ENCODE data around the gene ZXDC. TPM values are rescaled to one million over a fixed set of nuclear protein-coding genes. Genes with fewer than 3 reads are reported as not detected.

ZXDC gene
- total RNA-seq, 1 donor from 2014 or later: 26.6 TPM

- DNase-seq (ENCODE audit: low spot score): no peak
- Mint-ChIP-seq H3K4me3 (ENCODE audit: unreplicated experiment) (no peak overlapping the region), H3K27me3 (ENCODE audit: low read depth) (peaks cover 30% of the 10 kb centered on the region), H3K9me3 (ENCODE audit: low read depth) (no peaks in the 10 kb centered on the region), H3K4me1 (ENCODE audit: low read depth) (no peaks in the 10 kb centered on the region), H3K36me3 (ENCODE audit: low read depth) (peaks cover 4% of the 10 kb centered on the region), H3K27ac (ENCODE audit: unreplicated experiment) (no peak overlapping the region)
- TF ChIP-seq, protein P1, sequence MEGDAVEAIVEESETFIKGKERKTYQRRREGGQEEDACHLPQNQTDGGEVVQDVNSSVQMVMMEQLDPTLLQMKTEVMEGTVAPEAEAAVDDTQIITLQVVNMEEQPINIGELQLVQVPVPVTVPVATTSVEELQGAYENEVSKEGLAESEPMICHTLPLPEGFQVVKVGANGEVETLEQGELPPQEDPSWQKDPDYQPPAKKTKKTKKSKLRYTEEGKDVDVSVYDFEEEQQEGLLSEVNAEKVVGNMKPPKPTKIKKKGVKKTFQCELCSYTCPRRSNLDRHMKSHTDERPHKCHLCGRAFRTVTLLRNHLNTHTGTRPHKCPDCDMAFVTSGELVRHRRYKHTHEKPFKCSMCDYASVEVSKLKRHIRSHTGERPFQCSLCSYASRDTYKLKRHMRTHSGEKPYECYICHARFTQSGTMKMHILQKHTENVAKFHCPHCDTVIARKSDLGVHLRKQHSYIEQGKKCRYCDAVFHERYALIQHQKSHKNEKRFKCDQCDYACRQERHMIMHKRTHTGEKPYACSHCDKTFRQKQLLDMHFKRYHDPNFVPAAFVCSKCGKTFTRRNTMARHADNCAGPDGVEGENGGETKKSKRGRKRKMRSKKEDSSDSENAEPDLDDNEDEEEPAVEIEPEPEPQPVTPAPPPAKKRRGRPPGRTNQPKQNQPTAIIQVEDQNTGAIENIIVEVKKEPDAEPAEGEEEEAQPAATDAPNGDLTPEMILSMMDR (IDR thresholded peaks at IDR 0.05): no peak
These were observed 80.7 kb downstream of the ZXDC start for GRCh38 chr3:126394977-126395321.

GRCh38 chr3:126394179-126394976, 81.3 kb downstream of the ZXDC start, which contains the start of gene CFAP100:
CFAP100 (plus strand) TSS chr3:126394909; CDS start chr3:126396001, 1,092 bp downstream.
- Mint-ChIP-seq H3K4me1 (ENCODE audit: low read depth) (peaks cover 3% of the 10 kb centered on the region), H3K9me3 (ENCODE audit: low read depth) (no peaks in the 10 kb centered on the region), H3K4me3 (ENCODE audit: unreplicated experiment) (no peak within 1 kb of the TSS), H3K36me3 (ENCODE audit: low read depth) (peaks cover 4% of the 10 kb centered on the region), H3K27ac (ENCODE audit: unreplicated experiment) (no peak within 1 kb of the TSS), H3K27me3 (ENCODE audit: low read depth) (peaks cover 30% of the 10 kb centered on the region)
- DNase-seq (ENCODE audit: low spot score): peak; percentile 79
- TF ChIP-seq, protein P1 (IDR thresholded peaks at IDR 0.05): no peak

DNA sequence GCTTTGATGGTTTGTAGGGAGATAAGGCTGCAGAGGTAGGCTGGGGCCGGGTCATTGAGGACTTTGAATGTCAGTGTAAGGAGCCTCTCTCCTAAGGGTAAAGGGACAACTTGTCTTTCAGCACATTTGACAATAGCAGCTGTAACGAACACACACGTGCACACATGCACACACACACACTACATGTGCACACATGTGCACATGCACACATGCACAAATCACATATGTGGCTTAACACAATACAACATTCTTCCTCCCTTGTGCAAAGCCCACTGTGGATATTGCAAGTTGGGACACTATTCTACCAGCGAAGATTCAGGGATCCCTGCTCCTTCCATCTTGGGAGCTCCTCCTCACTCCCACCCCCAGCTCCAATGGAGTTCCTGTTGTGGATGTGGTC, 82.1 kb downstream of the ZXDC start:
- Mint-ChIP-seq H3K4me1 (ENCODE audit: low read depth) (peaks cover 3% of the 10 kb centered on the region), H3K4me3 (ENCODE audit: unreplicated experiment) (no peak overlapping the region), H3K9me3 (ENCODE audit: low read depth) (no peaks in the 10 kb centered on the region), H3K27ac (ENCODE audit: unreplicated experiment) (no peak overlapping the region), H3K27me3 (ENCODE audit: low read depth) (peaks cover 27% of the 10 kb centered on the region), H3K36me3 (ENCODE audit: low read depth) (no peaks in the 10 kb centered on the region)
- TF ChIP-seq, protein P1 (IDR thresholded peaks at IDR 0.05): no peak
- DNase-seq (ENCODE audit: low spot score): no peak

DNA sequence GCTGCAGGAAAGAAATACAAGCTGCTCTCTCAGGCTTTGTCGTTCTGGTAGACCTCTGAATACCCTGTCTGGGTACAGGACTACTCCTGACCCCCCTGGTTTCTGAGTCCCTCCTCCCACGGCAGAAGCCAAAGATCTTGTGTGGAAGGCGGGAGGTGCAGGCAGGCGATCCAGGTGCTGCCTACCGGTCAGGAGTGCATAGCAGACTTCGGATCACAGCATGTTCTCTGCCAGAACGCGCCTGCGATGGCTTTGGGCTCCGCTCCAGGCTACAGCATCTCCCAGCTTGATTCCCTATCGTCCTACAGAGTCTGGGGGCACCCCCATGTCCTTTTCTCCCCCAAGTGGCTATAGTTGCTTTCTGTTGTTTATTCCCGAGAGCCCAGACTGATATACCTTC, 83.4 kb downstream of the ZXDC start:
- Mint-ChIP-seq H3K27me3 (ENCODE audit: low read depth) (peaks cover 27% of the 10 kb centered on the region), H3K4me3 (ENCODE audit: unreplicated experiment) (no peak overlapping the region), H3K4me1 (ENCODE audit: low read depth) (peaks cover 3% of the 10 kb centered on the region), H3K9me3 (ENCODE audit: low read depth) (no peaks in the 10 kb centered on the region), H3K27ac (ENCODE audit: unreplicated experiment) (no peak overlapping the region), H3K36me3 (ENCODE audit: low read depth) (no peaks in the 10 kb centered on the region)
- no peak for DNase-seq (ENCODE audit: low spot score)
- TF ChIP-seq, protein P1 (IDR thresholded peaks at IDR 0.05): no peak

DNA sequence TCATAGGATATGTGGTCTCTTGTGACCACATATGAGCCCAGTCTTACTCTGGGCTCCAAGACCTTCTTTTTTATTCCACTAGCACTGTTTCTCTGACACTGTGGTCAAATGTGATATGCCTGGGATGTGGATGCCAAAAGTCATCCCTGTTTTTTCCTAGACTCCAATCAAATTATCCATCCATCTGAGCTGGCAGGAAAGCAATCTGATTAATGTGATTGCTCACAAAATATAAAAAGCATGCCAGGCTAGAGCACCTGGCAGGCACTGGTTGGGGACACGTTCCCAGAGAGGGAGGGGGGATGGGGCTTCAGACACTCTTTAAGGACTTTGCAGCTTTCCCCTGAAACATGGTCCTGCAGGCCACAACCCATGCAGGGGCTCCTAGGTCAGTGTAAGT, 84.1 kb downstream of the ZXDC start:
- peaks cover 27% of the 10 kb centered on the region for H3K27me3 Mint-ChIP-seq (ENCODE audit: low read depth)
- no peaks in the 10 kb centered on the region for H3K36me3 Mint-ChIP-seq (ENCODE audit: low read depth)
- H3K4me1 Mint-ChIP-seq (ENCODE audit: low read depth): peaks cover 3% of the 10 kb centered on the region
- no peaks in the 10 kb centered on the region for H3K9me3 Mint-ChIP-seq (ENCODE audit: low read depth)
- TF ChIP-seq, protein P1 (IDR thresholded peaks at IDR 0.05): no peak
- no peak overlapping the region for H3K4me3 Mint-ChIP-seq (ENCODE audit: unreplicated experiment)
- no peak for DNase-seq (ENCODE audit: low spot score)
- H3K27ac Mint-ChIP-seq (ENCODE audit: unreplicated experiment): no peak overlapping the region

Measured in chondrocyte (in vitro differentiated cells).